GM21381 (cell line): ENCODE data around the gene PTPN7.
"Not testable (repeated sequence)": the region's sequence is repeated elsewhere in the genome, so short reads cannot be mapped to it uniquely, and the experiment has no call there.

Experiments used
- ATAC-seq: cut with Tn5 transposase; IDR thresholded peaks from one replicate; pipeline ENCODE4 v1.9.1; 2021; ENCODE audit warnings: mild to moderate bottlenecking, moderate library complexity; ENCODE audit not compliant: unreplicated experiment

Gene PTPN7

GRCh38 chr1:202189918-202190715 lies 29.7 kb upstream of the PTPN7 start:
- no peak for ATAC-seq

GRCh38 chr1:202189001-202189790 lies 28.8 kb upstream of the PTPN7 start:
- no peak for ATAC-seq

- no peak for ATAC-seq
These were observed 27.4 kb upstream of the PTPN7 start for GRCh38 chr1:202187697-202188407.

- ATAC-seq: no peak
These were observed 26.8 kb upstream of the PTPN7 start for GRCh38 chr1:202187041-202187671.

- no peak for ATAC-seq
These were observed 25.9 kb upstream of the PTPN7 start for GRCh38 chr1:202186327-202186726.

- ATAC-seq: no peak
These were observed 24.5 kb upstream of the PTPN7 start for GRCh38 chr1:202184750-202185460.

GRCh38 chr1:202182040-202182877 lies 21.9 kb upstream of the PTPN7 start:
- ATAC-seq: no peak

GRCh38 chr1:202181586-202181985 lies 21.2 kb upstream of the PTPN7 start:
- no peak for ATAC-seq

- ATAC-seq: not testable (repeated sequence)
These were observed 20.3 kb upstream of the PTPN7 start for GRCh38 chr1:202180751-202181139.

- no peak for ATAC-seq
These were observed 19.7 kb upstream of the PTPN7 start for GRCh38 chr1:202179828-202180750.

- ATAC-seq: no peak
These were observed 16.8 kb upstream of the PTPN7 start for GRCh38 chr1:202176949-202177927.

GRCh38 chr1:202173993-202174392 lies 13.6 kb upstream of the PTPN7 start:
- no peak for ATAC-seq

- no peak for ATAC-seq
These were observed 11.6 kb upstream of the PTPN7 start for GRCh38 chr1:202172015-202172355.

- ATAC-seq: no peak
These were observed 11.1 kb upstream of the PTPN7 start for GRCh38 chr1:202171292-202172014.

GRCh38 chr1:202170726-202171125 lies 10.3 kb upstream of the PTPN7 start:
- no peak for ATAC-seq

- ATAC-seq: no peak
These were observed 8.5 kb upstream of the PTPN7 start for GRCh38 chr1:202168861-202169260.
